Pulmonary artery endothelial cell (primary cell): ENCODE measurements around the gene SHB. TPM values are rescaled to one million over a fixed set of nuclear protein-coding genes. Genes with fewer than 3 reads are reported as not detected.

Source experiments
- DNase-seq: peaks from one replicate; pipeline ENCODE4 v3.0.0-alpha.2; 2011; ENCODE audit warnings: low read depth, low spot score
- total RNA-seq: library from RNA; depleted of rRNA; stranded (reverse); fragments of >200 nt; gene quantifications from 2 replicates; pipeline ENCODE4 v1.2.3, GENCODE V29; 2014

The SHB gene, protein sequence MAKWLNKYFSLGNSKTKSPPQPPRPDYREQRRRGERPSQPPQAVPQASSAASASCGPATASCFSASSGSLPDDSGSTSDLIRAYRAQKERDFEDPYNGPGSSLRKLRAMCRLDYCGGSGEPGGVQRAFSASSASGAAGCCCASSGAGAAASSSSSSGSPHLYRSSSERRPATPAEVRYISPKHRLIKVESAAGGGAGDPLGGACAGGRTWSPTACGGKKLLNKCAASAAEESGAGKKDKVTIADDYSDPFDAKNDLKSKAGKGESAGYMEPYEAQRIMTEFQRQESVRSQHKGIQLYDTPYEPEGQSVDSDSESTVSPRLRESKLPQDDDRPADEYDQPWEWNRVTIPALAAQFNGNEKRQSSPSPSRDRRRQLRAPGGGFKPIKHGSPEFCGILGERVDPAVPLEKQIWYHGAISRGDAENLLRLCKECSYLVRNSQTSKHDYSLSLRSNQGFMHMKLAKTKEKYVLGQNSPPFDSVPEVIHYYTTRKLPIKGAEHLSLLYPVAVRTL
- total RNA-seq, result 17.3 and 20.2 TPM in 2 replicates

DNA sequence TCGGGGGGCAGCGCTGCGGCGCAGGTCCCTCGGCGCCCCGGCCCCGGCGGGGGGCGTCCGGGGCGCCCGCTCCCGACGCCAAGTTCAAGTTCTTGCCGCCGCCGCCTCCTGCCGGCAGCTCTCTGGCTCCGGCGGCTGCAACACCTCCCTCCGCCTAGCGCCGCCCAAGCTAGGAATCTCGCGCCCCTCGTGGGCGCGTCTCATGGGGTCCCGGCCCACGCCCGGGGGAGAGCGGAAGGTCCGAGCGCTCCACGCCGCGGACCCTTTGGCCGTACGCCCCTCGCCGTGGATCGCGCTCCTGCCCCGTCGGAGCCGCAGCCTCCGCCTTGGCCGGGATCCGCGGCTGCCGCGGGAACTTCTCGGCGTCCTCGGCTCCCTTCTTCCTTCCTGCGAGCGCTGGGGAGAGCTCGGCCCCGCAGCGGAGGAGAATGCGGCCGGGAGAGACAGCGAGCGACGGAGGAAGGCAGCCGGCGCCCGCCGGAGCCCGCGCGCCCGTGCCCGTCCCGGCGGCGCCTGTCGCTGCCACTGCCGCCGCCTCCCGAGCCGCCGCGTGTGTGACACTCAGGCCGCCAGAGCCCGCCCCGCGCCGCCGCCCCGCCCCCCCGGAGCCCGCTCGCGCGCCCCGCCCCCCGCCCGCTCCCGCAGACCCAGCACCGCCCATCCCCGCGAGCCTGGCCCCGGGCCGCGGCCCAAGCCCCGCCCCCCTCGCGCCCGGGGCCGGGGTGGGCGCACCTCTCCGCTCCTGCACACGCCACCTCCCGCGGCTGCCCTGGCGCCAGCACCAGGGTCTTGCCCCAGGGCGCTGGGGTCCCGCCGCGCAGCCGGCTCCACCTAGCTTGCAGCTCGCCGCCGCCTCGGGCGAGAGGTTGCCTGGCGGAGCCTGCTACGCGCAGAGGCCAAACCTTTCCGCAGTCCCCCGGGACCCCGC is at the start of gene SHB:
SHB (minus strand) TSS at position 527 of the 928 bp plus-strand sequence. CDS start 582 bp downstream, outside the sequence.
- no peak for DNase-seq

DNA sequence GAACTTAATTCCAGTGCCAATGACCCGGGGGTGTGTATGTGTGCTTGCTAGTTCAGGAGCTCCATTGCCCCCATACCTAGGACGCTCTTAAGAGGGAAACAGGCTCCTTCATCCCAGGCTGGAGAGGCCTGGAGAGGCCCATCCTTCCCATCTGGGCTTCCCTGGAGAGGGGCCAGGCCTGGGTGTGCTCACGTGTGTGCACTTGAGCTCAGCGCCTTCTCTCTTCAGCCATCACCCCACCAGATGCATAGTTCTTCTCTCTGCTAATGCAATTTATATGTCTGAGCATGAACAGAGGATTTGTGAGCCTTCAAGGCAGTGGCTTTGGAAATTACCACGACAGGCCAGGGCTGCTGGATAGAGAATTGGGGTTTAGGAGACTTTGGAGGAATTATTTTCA is 48.6 kb upstream of the SHB start:
- no peak for DNase-seq

DNA sequence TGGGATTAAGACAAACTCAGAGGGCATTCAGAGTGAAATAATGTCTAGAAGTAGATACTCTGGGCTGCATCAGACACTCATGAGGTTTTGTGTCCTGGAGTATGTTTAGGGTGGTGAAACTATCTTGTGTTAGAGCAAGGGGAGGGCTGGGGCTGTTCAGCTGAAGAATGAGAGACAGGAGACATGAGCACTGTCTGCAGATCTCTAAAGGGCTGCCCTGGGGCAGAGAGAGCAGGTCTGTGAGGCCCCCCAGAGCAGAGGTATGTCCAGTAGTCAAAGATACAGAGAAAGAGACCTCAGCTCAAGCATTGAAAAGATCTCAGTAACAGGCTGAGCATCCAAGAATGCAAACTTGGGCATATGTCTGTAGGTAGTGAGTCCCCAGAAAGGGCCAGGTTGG is 45.9 kb upstream of the SHB start:
- DNase-seq, result no peak

DNA sequence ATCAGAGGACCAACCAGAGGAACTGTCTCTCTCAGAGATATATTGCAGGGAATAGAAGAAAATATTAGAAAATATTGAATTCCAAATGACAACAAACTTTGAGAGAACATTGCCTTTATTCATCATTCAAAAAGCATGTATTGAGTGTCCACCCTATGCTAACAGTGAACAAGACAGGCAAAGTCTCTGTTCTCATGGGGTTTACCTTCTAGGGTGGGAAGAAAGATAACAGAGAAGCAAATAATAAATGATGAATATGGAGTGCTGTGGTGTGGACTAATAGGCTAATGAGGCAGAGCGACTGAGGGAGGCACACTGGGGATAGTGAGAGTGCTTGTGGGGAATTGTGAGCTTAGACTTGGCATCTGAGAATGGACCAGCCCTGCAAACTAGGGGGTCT is 43.4 kb upstream of the SHB start:
- no peak for DNase-seq

DNA sequence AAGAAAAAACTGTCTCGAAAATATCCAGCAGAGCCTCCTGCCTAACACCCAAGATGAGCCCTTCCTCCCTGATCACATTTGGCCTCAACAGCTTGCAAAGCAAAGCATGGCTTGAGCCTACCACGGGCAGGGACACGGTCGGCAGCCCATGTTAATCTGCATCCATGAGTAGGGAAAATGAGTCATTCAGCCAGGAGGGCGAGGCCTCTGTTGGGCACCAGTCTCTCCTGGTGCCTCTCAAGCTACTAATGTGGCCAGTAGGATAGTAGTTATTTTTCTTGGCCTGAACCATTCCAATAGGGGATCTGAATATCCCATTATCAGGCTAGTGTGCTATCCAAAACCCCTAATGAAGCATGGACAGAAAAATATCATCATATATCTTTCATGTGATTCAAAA is 43.0 kb upstream of the SHB start:
- no peak for DNase-seq

DNA sequence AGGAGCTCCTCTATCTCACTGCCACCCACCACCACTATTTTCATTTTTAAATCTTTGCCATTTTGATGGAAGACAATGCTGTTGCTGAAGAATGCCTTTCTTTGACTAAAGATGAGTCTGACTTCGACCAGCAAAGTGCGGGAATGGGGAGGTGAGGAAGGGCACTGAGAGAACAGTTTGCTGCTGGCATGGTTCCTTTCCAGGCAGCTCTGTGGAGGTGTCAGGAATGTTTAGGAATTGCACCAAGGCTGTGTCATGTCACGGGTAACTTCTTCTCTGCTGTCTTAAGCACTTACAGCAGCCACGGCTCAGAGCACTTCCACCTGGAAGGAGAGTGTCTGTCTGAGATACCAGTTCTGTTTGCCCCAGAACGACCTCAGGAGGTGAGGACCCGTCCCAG is 41.4 kb upstream of the SHB start:
- no peak for DNase-seq

DNA sequence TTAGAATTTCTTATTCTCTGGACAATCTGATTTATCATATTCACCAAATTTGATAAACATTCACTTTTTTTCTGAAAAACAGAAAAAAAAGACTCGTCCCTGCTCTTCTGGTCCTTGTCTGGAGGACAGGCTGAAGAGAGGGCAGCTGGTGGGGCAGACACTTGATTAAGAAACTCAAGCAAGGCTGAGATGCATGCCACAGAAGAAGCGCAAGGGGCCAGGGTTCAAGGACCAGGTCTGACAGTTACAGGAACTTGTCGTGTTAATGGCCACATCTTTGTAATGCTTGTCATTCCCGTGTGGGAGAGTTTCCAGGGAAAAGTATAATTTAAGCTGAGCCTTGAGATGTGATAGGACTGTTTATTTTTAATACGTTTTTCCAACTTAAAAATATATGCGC is 40.6 kb upstream of the SHB start:
- DNase-seq, result no peak

DNA sequence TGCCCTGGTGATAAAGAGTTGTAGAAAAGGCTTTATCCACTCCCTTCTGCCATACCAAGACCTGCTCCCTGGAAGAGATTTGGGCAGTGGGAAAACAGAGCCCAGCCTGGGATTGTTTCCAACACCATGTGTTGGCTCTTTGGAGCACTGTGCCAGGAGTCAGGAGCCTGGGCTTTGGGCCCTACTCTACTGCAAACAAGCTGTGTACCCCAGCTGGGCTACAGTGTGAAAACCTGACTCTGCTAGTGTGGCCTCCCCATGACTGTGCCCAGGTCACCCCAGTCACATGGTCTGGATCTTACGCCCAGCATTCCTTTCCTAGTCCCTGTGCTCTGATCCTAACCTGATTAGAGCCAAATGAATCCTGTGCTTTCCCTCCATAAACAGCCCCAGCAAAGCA is 39.3 kb upstream of the SHB start:
- DNase-seq, result no peak

DNA sequence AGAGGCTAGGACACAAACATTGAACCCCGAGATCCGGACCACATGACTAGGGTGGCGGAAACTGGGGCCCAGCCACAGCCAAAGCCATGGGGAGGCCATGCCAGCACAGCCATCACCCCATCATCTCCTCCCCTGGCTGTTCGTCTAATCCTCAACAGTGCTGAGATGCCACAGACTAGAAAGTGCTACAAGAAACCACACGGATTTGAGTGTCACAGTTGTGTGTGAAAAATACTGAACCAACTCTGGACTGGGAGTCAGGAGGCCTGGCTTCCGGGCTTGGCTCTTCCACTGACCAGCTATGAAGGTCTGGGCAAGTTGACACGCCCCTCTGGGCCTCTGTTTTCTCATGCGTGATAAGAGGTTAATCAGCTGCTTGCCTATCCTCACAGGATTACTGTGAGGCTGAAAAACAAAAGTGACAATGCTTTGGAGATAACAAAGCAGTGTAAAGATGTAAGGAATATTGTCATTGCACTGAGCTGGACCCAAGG is 38.8 kb upstream of the SHB start:
- no peak for DNase-seq

DNA sequence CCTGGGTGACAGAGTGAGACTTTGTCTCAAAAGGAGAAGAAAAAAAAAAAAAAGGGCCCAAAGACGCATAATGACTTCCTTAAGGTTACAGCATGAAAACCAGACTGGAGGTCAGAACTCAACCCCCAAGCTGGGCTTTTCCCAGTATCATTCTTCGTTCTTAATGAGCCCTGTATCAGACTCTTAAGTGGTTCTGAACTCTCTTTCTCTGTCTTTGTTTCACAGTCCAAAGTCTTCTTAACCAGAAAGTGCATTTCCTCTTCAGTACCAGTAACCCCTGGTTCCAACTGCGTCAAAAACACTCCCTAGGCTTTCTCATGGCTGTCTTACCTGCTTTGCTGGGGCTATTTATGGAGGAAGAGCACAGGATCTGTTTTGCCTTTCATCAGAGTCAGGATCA is 38.4 kb upstream of the SHB start:
- no peak for DNase-seq

DNA sequence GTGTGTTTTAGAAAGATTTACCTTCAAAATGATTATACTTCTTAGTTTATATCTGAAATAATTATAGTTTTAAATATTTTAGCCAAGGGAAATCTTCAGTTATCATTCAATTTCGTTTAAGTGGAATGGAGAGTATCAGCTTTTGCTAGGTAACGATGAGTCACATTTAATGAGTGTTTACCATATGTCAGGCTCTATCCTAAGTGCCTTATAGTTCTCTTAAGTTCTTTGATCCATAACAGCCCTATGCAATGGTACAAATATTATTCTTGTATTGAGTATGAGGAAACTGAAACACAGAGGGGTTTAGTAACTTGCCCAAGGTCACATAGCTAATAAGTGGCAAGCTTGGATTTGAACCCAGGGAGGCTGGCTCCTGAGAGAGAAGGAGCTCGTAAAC is 37.5 kb upstream of the SHB start:
- DNase-seq, result no peak

DNA sequence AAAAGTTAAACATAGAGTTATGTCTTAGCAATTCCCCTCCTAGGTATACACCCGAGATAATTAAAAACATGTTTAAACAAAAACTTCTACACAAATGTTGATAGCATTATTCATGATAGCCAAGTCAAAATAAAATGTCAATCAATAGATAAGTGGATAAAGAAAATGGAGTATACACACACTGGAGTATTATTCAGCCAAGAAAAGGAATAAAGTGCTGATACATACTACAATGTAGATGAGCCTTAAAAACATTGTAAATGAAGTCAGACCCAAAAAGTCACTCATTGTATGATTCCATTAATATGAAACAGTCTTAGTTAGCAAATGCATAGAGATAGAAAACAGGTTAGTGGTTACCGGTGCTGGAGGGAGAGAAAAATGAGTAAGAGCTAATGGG is 34.3 kb upstream of the SHB start:
- DNase-seq, result no peak

DNA sequence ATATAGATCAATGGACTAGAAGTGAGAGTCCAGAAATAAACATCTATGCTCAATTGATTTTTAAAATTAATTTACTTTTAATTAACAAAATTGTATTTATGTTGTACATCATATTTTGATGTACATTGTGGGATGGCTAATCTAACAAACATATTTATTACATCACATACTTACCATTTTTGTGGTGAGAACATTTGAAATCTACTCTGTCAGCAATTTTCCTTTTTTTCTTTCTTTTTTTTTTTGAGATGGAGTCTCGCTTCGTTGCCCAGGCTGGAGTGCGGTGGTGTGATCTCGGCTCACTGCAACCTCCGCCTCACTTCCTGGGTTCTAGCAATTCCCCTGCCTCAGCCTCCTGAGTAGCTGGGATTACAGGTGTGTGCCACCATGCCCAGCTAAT is 32.4 kb upstream of the SHB start:
- no peak for DNase-seq

DNA sequence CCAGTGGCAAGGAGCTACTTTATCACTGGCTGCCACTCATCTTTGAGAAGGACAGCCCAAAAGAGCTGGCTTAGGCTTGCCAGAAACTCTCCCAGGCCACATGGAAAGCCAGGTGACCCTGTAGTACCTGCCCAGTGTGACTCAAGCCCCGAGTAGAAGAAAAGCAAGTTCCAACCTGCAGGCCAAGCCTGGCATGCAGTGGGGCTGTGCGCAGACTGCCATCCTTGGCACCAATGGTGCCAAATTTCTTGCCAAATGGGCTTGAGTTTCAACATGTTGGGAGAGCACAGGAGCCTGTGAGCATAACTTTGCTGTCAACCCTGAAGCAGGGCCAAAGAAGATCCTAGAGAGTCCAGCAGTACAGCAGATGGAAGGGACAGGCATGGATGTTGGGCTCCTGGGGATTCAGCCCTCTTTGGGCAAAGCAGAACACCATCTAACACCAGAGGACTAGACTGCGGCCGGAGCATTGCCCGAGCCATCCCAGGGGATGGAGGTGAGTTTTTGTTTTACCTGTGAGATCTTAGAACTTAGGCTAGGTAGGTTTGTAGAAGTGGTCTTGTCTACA is 27.3 kb upstream of the SHB start:
- no peak for DNase-seq

DNA sequence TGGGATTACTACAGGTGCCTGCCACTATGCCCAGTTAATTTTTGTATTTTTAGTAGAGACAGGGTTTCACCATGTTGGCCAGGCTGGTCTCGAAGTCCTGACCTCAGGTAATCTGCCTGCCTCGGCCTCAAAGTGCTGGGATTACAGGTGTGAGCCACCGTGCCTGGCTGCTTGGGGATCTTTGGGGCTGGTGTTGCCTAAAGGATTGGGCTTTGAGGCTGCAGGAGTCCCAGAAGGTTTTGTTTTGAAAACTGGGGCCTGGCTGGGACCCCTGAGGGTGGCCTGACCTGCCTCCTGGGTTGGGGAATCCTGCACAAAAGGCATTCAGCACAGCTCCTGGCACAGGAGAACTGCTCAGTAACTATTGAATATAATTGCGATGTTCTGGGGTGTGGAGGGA is 25.1 kb upstream of the SHB start:
- no peak for DNase-seq

DNA sequence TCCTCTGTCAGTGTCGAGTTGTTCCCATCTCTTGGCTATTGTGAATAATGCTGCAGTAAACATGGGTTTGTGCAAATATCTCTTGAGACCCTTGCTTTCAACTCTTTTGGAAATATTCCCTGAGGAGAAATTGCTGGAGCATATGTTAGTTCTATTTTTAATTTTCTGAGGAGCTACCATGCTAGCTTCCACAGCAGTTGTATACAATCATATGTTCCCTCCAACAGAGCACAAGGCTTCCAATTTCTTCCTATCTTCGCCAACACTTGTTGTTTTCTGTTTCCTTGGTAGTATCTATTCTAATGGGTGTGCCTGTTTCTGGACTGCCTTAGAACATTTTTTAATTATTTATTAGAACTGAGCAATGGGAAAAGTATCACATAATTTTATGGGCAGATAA is 23.6 kb upstream of the SHB start:
- DNase-seq, result no peak

DNA sequence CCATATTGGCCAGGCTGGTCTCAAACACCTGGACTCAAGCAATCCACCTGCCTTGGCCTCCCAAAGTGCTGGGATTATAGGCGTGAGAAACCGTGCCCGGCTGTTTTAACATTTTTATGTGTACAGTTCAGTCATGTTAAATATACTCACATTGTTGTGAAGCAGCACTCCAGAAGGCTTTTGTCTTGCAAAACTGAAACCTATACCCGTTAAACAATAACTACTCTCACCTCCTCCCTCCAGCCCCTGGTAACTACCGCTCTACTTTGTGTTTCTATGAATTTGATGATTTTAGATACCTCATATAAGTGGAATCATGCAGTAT is 23.1 kb upstream of the SHB start:
- no peak for DNase-seq

DNA sequence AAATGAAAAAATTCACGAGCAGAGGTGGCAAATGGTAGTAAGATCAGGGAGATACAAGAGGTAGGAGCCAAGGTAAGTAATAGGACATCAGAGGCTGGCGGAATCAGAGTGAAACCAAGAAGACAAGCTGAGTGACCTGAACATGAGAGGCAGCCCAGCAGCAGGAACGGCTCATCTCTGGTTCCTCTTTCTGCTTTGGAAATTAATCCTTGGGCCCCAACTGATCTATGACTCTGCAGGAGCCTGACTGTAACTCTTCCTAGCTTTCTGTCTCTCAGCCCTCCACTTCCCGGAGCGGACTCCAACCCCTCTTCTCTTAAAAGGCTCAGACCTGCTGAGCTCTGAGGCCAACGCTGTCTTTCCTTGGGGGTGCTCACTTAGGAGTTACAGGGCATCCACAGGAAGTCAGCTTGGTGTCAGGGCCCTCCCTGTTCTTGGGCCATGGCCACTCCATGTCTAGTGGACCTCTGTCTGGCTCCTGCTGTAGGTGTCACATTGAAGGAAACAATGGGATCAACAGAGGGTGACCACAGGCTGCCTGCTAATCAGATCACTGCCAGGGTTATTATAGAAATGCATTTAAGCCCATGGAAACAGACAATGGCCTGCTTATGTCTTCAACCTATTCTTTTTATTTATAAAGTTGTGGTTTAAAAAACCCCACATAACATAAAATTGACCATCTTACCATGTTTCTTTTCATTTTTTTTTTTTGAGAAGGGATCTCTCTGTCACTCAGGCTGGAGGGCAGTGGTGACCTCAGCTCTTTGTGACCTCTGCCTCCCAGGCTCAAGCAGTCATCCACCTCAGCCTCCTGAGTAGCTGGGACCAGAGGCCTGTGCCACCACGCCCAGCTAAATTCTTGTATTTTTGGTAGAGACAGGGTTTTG is 22.5 kb upstream of the SHB start:
- DNase-seq, result no peak

DNA sequence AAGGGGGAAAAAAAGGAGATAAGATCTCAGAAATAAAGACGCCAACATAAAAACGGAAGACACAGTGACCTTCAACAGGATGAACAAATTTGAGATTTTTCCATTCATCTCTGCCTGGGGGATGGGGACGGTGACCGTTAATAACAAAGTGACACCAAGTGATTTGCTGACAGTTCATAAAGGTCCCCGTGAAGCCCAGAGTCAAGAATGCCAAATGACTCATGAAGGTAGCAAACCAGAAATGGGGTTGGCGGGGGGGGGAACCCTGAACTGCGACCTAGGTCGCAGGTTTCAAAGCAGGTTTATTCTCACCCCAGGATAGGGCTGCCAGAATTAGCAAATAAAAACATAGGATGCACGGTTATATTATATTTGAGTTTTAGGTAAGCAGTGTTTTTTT is 21.1 kb upstream of the SHB start:
- DNase-seq, result no peak

DNA sequence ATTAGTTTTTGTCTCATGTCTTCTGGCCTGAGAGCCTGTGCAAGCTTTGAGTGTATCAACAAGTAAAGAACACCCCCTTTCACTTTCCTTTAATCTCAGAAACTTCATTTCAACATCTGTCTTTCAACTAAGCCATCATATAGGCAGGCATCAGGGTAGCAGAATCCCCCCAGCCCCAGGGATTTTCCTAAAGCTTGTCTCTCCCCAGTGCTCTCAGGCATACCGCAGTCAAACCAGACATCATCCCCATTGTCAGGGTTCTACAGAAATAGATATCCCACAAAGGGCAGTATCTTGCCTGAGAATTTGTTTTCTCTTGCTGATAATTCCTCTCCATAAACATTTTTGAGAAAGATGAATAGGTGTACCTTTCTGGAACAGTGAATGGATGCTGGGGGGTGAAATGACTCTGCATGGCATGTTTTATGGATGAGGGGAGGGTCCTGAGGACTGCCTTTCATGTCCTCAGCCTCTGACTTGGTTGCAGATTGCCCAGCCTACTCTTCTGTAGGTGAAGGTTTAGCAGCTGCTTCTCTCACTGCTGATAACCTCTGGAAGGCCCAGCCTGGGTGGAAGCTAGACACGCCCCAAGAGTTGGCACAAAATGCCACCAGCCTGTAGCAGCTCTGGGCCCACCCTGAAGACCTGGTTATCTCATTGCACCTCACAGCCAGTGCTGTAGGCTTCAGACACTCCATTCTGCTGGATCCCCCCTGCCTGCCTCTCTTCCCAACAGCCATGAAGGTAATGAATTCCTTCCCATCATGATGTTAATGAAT is 20.5 kb upstream of the SHB start:
- no peak for DNase-seq
